K562 (cell line): ENCODE measurements around the gene SLC16A13. TPM values are rescaled to one million over a fixed set of nuclear protein-coding genes. Genes with fewer than 3 reads are reported as not detected.

Experiments
- CHD4 ChIP-seq: fragments of 200-600 bp; sonication (generic); IDR thresholded peaks from 3 replicates; pipeline ENCODE4 v1.6.1; 2012; ENCODE audit warnings: low read depth, mild to moderate bottlenecking, mixed read lengths, low read length, inconsistent platforms; ENCODE audit not compliant: insufficient read depth, insufficient replicate concordance, poor library complexity, severe bottlenecking
- CREB5 ChIP-seq: fragments of 250-450 bp; sonication (Bioruptor Pico); IDR thresholded peaks from 2 replicates; pipeline ENCODE4 v1.5.0; 2020; ENCODE audit warnings: mild to moderate bottlenecking
- ETS2 ChIP-seq: IDR thresholded peaks from 2 replicates; pipeline ENCODE4 v1.6.1; 2016; ENCODE audit warnings: borderline replicate concordance, missing genetic modification characterization, mild to moderate bottlenecking, moderate library complexity, missing compliant biosample characterization; ENCODE audit not compliant: poor library complexity, severe bottlenecking
- HDAC2 ChIP-seq: fragments of 450-650 bp; IDR thresholded peaks from 2 replicates; pipeline ENCODE4 v1.6.1; 2016; ENCODE audit warnings: mild to moderate bottlenecking
- MAFK ChIP-seq: IDR thresholded peaks from 2 replicates; pipeline ENCODE4 v1.6.1; 2011; ENCODE audit warnings: low read length, improper control_type of control experiment
- MXI1 ChIP-seq: IDR thresholded peaks from 2 replicates; pipeline ENCODE4 v1.6.1; 2011; ENCODE audit warnings: low read depth, mild to moderate bottlenecking, improper control_type of control experiment, low read length
- NBN ChIP-seq: fragments of 450-650 bp; IDR thresholded peaks from 2 replicates; pipeline ENCODE4 v1.6.1; 2016; ENCODE audit warnings: low read depth, mild to moderate bottlenecking
- RCOR1 ChIP-seq, 2 experiments: IDR thresholded peaks; 2 replicates each; pipeline ENCODE4 v1.6.1; 2012; ENCODE audit warnings: low read depth in 2 of 2, low read length in 2 of 2, borderline replicate concordance in 1 of 2, improper control_type of control experiment in 1 of 2
- STAG1 ChIP-seq: sonication (generic); formaldehyde crosslinking; IDR thresholded peaks from 2 replicates; pipeline ENCODE4 v1.5.0; 2020; ENCODE audit warnings: missing genetic modification reagents, borderline replicate concordance
- STAT6 ChIP-seq: sonication (generic); formaldehyde crosslinking; IDR thresholded peaks from 2 replicates; pipeline ENCODE4 v1.8.1; 2023; ENCODE audit warnings: mild to moderate bottlenecking, missing genetic modification reagents
- USF1 ChIP-seq: sonication (generic); formaldehyde crosslinking; IDR thresholded peaks from 2 replicates; pipeline ENCODE4 v1.9.0; 2022; ENCODE audit warnings: mild to moderate bottlenecking, missing genetic modification reagents
- ZHX1 ChIP-seq: fragments of 150-350 bp; conservative IDR thresholded peaks from 2 replicates; pipeline ENCODE4 v1.6.1; 2014; ENCODE audit warnings: low read length
- ZNF347 ChIP-seq: fragments of 450-650 bp; formaldehyde crosslinking; IDR thresholded peaks from 2 replicates; pipeline ENCODE4 v1.4.0; 2020; ENCODE audit warnings: low read depth, mild to moderate bottlenecking, moderate library complexity
- ZNF511 ChIP-seq: sonication (generic); formaldehyde crosslinking; IDR thresholded peaks from 2 replicates; pipeline ENCODE4 v1.8.0; 2022; ENCODE audit warnings: mild to moderate bottlenecking, missing genetic modification reagents
- ZNF644 ChIP-seq: fragments of 200-800 bp; sonication (Bioruptor generic); IDR thresholded peaks from 2 replicates; pipeline ENCODE4 v1.6.1; 2016; ENCODE audit warnings: low read depth, missing genetic modification characterization, missing compliant biosample characterization
- ZNF740 ChIP-seq, 3 experiments: fragments of 200-800 bp in 1 of 3; sonication (Bioruptor generic) in 1 of 3; sonication (generic) in 1 of 3; formaldehyde crosslinking in 1 of 3; IDR thresholded peaks; 2 replicates each; pipeline versions ENCODE4 v1.6.1 to v1.8.0; 2016 to 2022; ENCODE audit warnings: mild to moderate bottlenecking in 2 of 3, missing compliant biosample characterization in 2 of 3, missing genetic modification characterization in 2 of 3, missing genetic modification reagents in 1 of 3
- ZSCAN32 ChIP-seq: fragments of 450-650 bp; formaldehyde crosslinking; IDR thresholded peaks from 2 replicates; pipeline ENCODE4 v1.4.0; 2020; ENCODE audit warnings: mild to moderate bottlenecking, moderate library complexity
- polyA plus RNA-seq, 8 experiments: library from polyadenylated mRNA; depleted of rRNA in 4 of 8; stranded (reverse) in 5 of 8; unstranded in 3 of 8; fragments of >200 nt; fragmentation: Nextera tagmentation in 2 of 8; fragmentation: Illumina TruSeq in 1 of 8; extraction: Ambion mirVana in 2 of 8; extraction: Trizol in 1 of 8; gene quantifications; 2 replicates each; pipeline versions ENCODE4 v1.2.1 to v1.2.3, GENCODE V29; 2011 to 2014; ENCODE audit warnings: inconsistent platforms in 1 of 8, missing spikeins in 1 of 8
- total RNA-seq, 7 experiments: library from RNA; depleted of rRNA in 6 of 7; stranded (reverse); fragments of >200 nt in 6 of 7; fragmentation: Illumina TruSeq in 2 of 7; extraction: Trizol in 2 of 7; gene quantifications; 2 replicates each; pipeline versions ENCODE4 v1.2.1 to v1.2.3, GENCODE V29; 2011 to 2021; ENCODE audit warnings: low replicate concordance in 1 of 7

The SLC16A13 gene
- total and polyA plus RNA-seq, 9 of the 15 experiments (the other 6 are each of a cell fraction or from before 2014, with no cell fraction given): 0.04 to 5.6 (median 0.87) TPM

GRCh38 chr17:7035591-7036368 is at the start of gene SLC16A13 (continued):
- TF ChIP-seq ZNF740 (CRISPR knock-in tag; IDR thresholded peaks at IDR 0.05): no peak
- TF ChIP-seq ZNF740 (tag; IDR thresholded peaks at IDR 0.05): no peak
- no peak for TF ChIP-seq ZHX1
- peak; percentile 99 for TF ChIP-seq USF1 (CRISPR knock-in tag)
- TF ChIP-seq CREB5 (CRISPR knock-in tag): no peak
- TF ChIP-seq HDAC2: no peak
- TF ChIP-seq NBN: no peak
- TF ChIP-seq ZNF347 (CRISPR knock-in tag): no peak
- no peak for TF ChIP-seq ETS2
- no peak for TF ChIP-seq STAT6 (CRISPR knock-in tag)
- no peak for TF ChIP-seq MXI1
- no peak; a peak in 1 of 4 replicates for TF ChIP-seq RCOR1 (IDR thresholded peaks at IDR 0.05; ENCODE audit: borderline replicate concordance in 1 of 2, low read depth in 2 of 2, low read length in 2 of 2)
- no peak for TF ChIP-seq ZSCAN32 (CRISPR knock-in tag)
- no peak for TF ChIP-seq ZNF511 (CRISPR knock-in tag)
- TF ChIP-seq ZNF644: no peak
- no peak for TF ChIP-seq CHD4
- no peak for TF ChIP-seq STAG1
- no peak for TF ChIP-seq MAFK
